H1 (cell line): ENCODE data around the gene SMAD6. TPM values are rescaled to one million over a fixed set of nuclear protein-coding genes. Genes with fewer than 3 reads are reported as not detected.

Source experiments
- CTCF ChIA-PET: fragments of 300-600 bp; sonication (Branson Sonifier 250); formaldehyde crosslinking; loops from one replicate; lab custom pipeline; 2021; ENCODE audit not compliant: partially characterized antibody; lab: Charles Lee
- POLR2A ChIA-PET: fragments of 300-600 bp; sonication (Branson Sonifier 250); formaldehyde crosslinking; loops from one replicate; lab custom pipeline; 2021; ENCODE audit warnings: inconsistent platforms; ENCODE audit not compliant: partially characterized antibody; lab: Charles Lee
- DNase-seq, 2 experiments: peaks; one replicate each; pipeline versions ENCODE4 v3.0.0 to v3.0.0-alpha.2; 2010 to 2022; ENCODE audit warnings: low spot score in 2 of 2, low read depth in 1 of 2, mixed read lengths in 1 of 2
- FAIRE-seq: peaks from 2 replicates; lab custom pipeline; 2011; peaks lifted over from hg19 to GRCh38; lab: Jason Lieb, UNC
- H2AFZ ChIP-seq: 2 replicates; pipeline ENCODE4 v1.8.1; 2012; ENCODE audit warnings: low read length, inconsistent platforms
- H2AK5ac ChIP-seq: 2 replicates; pipeline ENCODE4 v1.6.1; 2013; ENCODE audit warnings: low read depth, low read length
- H2BK120ac ChIP-seq: replicated peaks from 2 replicates; pipeline ENCODE3; 2013; ENCODE audit warnings: low read depth, low read length, inconsistent platforms
- H2BK12ac ChIP-seq: 2 replicates; pipeline ENCODE4 v1.6.1; 2013; ENCODE audit warnings: low read depth, low read length
- H2BK15ac ChIP-seq: 2 replicates; pipeline ENCODE4 v1.6.1; 2013; ENCODE audit warnings: low read length
- H2BK20ac ChIP-seq: 2 replicates; pipeline ENCODE4 v1.6.1; 2013; ENCODE audit warnings: low read length
- H2BK5ac ChIP-seq: 2 replicates; pipeline ENCODE4 v1.6.1; 2013; ENCODE audit warnings: low read depth, low read length
- H3K14ac ChIP-seq: 2 replicates; pipeline ENCODE4 v1.6.1; 2013; ENCODE audit warnings: inconsistent platforms; ENCODE audit not compliant: insufficient read length
- H3K18ac ChIP-seq: 2 replicates; pipeline ENCODE4 v1.6.1; 2013; ENCODE audit warnings: low read length; ENCODE audit errors: extremely low read depth
- H3K23ac ChIP-seq: 2 replicates; pipeline ENCODE4 v1.6.1; 2013; ENCODE audit warnings: inconsistent platforms; ENCODE audit not compliant: insufficient read length
- H3K23me2 ChIP-seq: 2 replicates; pipeline ENCODE4 v1.6.1; 2013; ENCODE audit warnings: low read depth, low read length
- H3K27ac ChIP-seq: 2 replicates; pipeline ENCODE4 v1.6.1; 2011; ENCODE audit warnings: low read depth, low read length, inconsistent platforms
- H3K27me3 ChIP-seq, 4 experiments: replicated peaks in 1 of 4; 1 replicate in 1 of 4; 2 replicates in 3 of 4; pipeline versions ENCODE4 v1.6.1 to v1.8.1; 2011 to 2013; ENCODE audit warnings: low read length in 3 of 4, mild to moderate bottlenecking in 3 of 4, inconsistent platforms in 2 of 4, mixed read lengths in 2 of 4, moderate library complexity in 1 of 4; ENCODE audit not compliant: control insufficient read depth in 3 of 4, insufficient read depth in 3 of 4; ENCODE audit errors: extremely low read depth in 1 of 4
- H3K36me3 ChIP-seq, 4 experiments: 2 replicates each; pipeline versions ENCODE4 v1.6.1 to v1.8.1; 2011 to 2013; ENCODE audit warnings: mild to moderate bottlenecking in 4 of 4, low read length in 3 of 4, moderate library complexity in 2 of 4, control low read depth in 1 of 4, inconsistent platforms in 1 of 4; ENCODE audit not compliant: insufficient read depth in 4 of 4, control insufficient read depth in 2 of 4
- H3K4ac ChIP-seq: replicated peaks from 2 replicates; pipeline ENCODE3; 2013; ENCODE audit warnings: low read length, low read depth, mixed read lengths, inconsistent platforms; ENCODE audit not compliant: insufficient read length
- H3K4me1 ChIP-seq, 4 experiments: replicated peaks in 1 of 4; 1 replicate in 1 of 4; 2 replicates in 3 of 4; pipeline versions ENCODE4 v1.6.1 to v1.8.1; 2011 to 2013; ENCODE audit warnings: low read length in 3 of 4, inconsistent platforms in 2 of 4, mixed read lengths in 1 of 4; ENCODE audit not compliant: insufficient read depth in 4 of 4, control insufficient read depth in 3 of 4
- H3K4me2 ChIP-seq, 2 experiments: 2 replicates each; pipeline versions ENCODE4 v1.6.1 to v1.8.1; 2011 to 2013; ENCODE audit warnings: low read depth in 2 of 2, low read length in 2 of 2, control low read depth in 1 of 2, inconsistent platforms in 1 of 2, mild to moderate bottlenecking in 1 of 2; ENCODE audit not compliant: insufficient read depth in 1 of 2
- H3K4me3 ChIP-seq, 4 experiments: fragments of 200-600, 300-600 bp in 1 of 4; sonication (generic), shearing (Covaris generic), sonication (Bioruptor Twin) in 1 of 4; 2 replicates each; pipeline versions ENCODE4 v1.5.1 to v1.8.1; 2011 to 2016; ENCODE audit warnings: low read length in 4 of 4, low read depth in 3 of 4, control low read depth in 2 of 4, inconsistent platforms in 2 of 4, mild to moderate bottlenecking in 2 of 4, mixed read lengths in 1 of 4, moderate library complexity in 1 of 4; ENCODE audit not compliant: insufficient read depth in 2 of 4; ENCODE audit errors: extremely low read depth in 1 of 4
- H3K56ac ChIP-seq: replicated peaks from 2 replicates; pipeline ENCODE3; 2013; ENCODE audit warnings: low read depth, mild to moderate bottlenecking, mixed read lengths, low read length, inconsistent platforms; ENCODE audit not compliant: insufficient read length
- H3K79me1 ChIP-seq: 2 replicates; pipeline ENCODE4 v1.6.1; 2013; ENCODE audit warnings: low read depth, low read length, control low read depth
- H3K79me2 ChIP-seq, 2 experiments: 2 replicates each; pipeline versions ENCODE4 v1.6.1 to v1.8.1; 2012 to 2013; ENCODE audit warnings: low read length in 2 of 2, mild to moderate bottlenecking in 2 of 2, inconsistent platforms in 1 of 2; ENCODE audit not compliant: insufficient read depth in 2 of 2, control insufficient read depth in 1 of 2
- H3K9ac ChIP-seq, 4 experiments: replicated peaks in 1 of 4; 1 replicate in 1 of 4; 2 replicates in 3 of 4; pipeline versions ENCODE4 v1.6.1 to v1.8.1; 2011 to 2013; ENCODE audit warnings: low read depth in 3 of 4, low read length in 3 of 4, control low read depth in 2 of 4, mild to moderate bottlenecking in 2 of 4, moderate library complexity in 2 of 4, inconsistent platforms in 1 of 4; ENCODE audit errors: extremely low read depth in 1 of 4
- H3K9me3 ChIP-seq, 2 experiments: 2 replicates each; pipeline versions ENCODE4 v1.6.1 to v1.8.1; 2012 to 2013; ENCODE audit warnings: mild to moderate bottlenecking in 2 of 2, moderate library complexity in 2 of 2, control low read depth in 1 of 2, inconsistent platforms in 1 of 2, low read depth in 1 of 2, low read length in 1 of 2, mixed read lengths in 1 of 2; ENCODE audit not compliant: insufficient read depth in 2 of 2
- H4K20me1 ChIP-seq, 2 experiments: replicated peaks in 1 of 2; 2 replicates each; pipeline versions ENCODE3 to v1.8.1; 2011 to 2013; ENCODE audit warnings: inconsistent platforms in 2 of 2, low read length in 2 of 2, mild to moderate bottlenecking in 1 of 2; ENCODE audit not compliant: insufficient read depth in 2 of 2, control insufficient read depth in 1 of 2
- H4K5ac ChIP-seq: 2 replicates; pipeline ENCODE4 v1.6.1; 2013; ENCODE audit warnings: low read length, low read depth, mixed read lengths, inconsistent platforms; ENCODE audit not compliant: insufficient read length
- H4K8ac ChIP-seq: 2 replicates; pipeline ENCODE4 v1.8.0; 2013; ENCODE audit warnings: mild to moderate bottlenecking, moderate library complexity, low read length, inconsistent platforms; ENCODE audit not compliant: insufficient read depth; ENCODE audit errors: extremely low read depth
- H4K91ac ChIP-seq: replicated peaks from 2 replicates; pipeline ENCODE3; 2013; ENCODE audit warnings: low read length, mixed read lengths, inconsistent platforms; ENCODE audit not compliant: insufficient read length
- BCL11A ChIP-seq, 2 experiments: IDR thresholded peaks; one replicate each; pipeline ENCODE4 v1.6.1; 2011; ENCODE audit warnings: low read depth in 2 of 2, low read length in 2 of 2, mild to moderate bottlenecking in 2 of 2
- CBX8 ChIP-seq: fragments of 300-800, 300-1000 bp; sonication (generic); IDR thresholded peaks from 2 replicates; pipeline ENCODE4 v1.7.1; 2016; ENCODE audit warnings: low read depth, low read length, borderline replicate concordance
- GABPA ChIP-seq: IDR thresholded peaks from 2 replicates; pipeline ENCODE4 v1.6.1; 2011; ENCODE audit warnings: mild to moderate bottlenecking, low read length, moderate library complexity, borderline replicate concordance; ENCODE audit not compliant: insufficient read depth
- JUND ChIP-seq: IDR thresholded peaks from 2 replicates; pipeline ENCODE4 v1.6.1; 2011; ENCODE audit warnings: mild to moderate bottlenecking, improper control_type of control experiment, low read length
- KDM1A ChIP-seq: fragments of 200-600, 300-600 bp; sonication (generic); IDR thresholded peaks from 2 replicates; pipeline ENCODE4 v1.7.1; 2016; ENCODE audit warnings: mild to moderate bottlenecking, low read length, borderline replicate concordance
- MAFK ChIP-seq: IDR thresholded peaks from 2 replicates; pipeline ENCODE4 v1.6.1; 2012; ENCODE audit warnings: low read depth, mild to moderate bottlenecking, improper control_type of control experiment, low read length
- NANOG ChIP-seq: IDR thresholded peaks from 2 replicates; pipeline ENCODE4 v1.6.1; 2011; ENCODE audit warnings: low read length, low read depth, mild to moderate bottlenecking, inconsistent platforms; ENCODE audit not compliant: insufficient read depth, poor library complexity, severe bottlenecking
- PHF8 ChIP-seq: fragments of 200-600 bp; sonication (generic); conservative IDR thresholded peaks from 2 replicates; pipeline ENCODE4 v1.7.1; 2012; ENCODE audit warnings: low read depth, mild to moderate bottlenecking, inconsistent platforms, low read length, moderate library complexity
- RXRA ChIP-seq: IDR thresholded peaks from 2 replicates; pipeline ENCODE4 v1.6.1; 2011; ENCODE audit warnings: low read depth, mild to moderate bottlenecking, low read length, moderate library complexity; ENCODE audit not compliant: insufficient read depth
- TCF12 ChIP-seq: IDR thresholded peaks from 2 replicates; pipeline ENCODE4 v1.6.1; 2011; ENCODE audit warnings: low read depth, mild to moderate bottlenecking, low read length
- WGBS, 2 experiments: shearing (Covaris generic) in 1 of 2; methylation state at CpG; one replicate each; pipeline versions ENCODE4 v1.1.6 to v1.1.7; 2013 to 2015; ENCODE audit warnings: low lambda C conversion rate in 2 of 2, mixed read lengths in 2 of 2, inconsistent platforms in 1 of 2, low coverage in 1 of 2, missing lambda C conversion rate in 1 of 2; ENCODE audit not compliant: insufficient replicate concordance in 2 of 2, insufficient coverage in 1 of 2, insufficient read length in 1 of 2; ENCODE audit errors: extremely low coverage in 1 of 2, missing lambda C conversion rate in 1 of 2; 5-methylcytosine and 5-hydroxymethylcytosine counted together
- polyA plus RNA-seq, 7 experiments: library from polyadenylated mRNA; depleted of rRNA in 3 of 7; stranded (reverse) in 5 of 7; unstranded in 2 of 7; fragments of >200 nt in 5 of 7; fragments of 200-250 nt in 2 of 7; gene quantifications; 1 replicate in 5 of 7; 2 replicates in 1 of 7; 4 replicates in 1 of 7; pipeline versions ENCODE4 v1.2.1 to v1.2.3, GENCODE V29; 2011 to 2013; ENCODE audit warnings: missing spikeins in 2 of 7, mixed read lengths in 2 of 7
- total RNA-seq: library from RNA; stranded (reverse); fragmentation: NEBNext Ultra II Directional; extraction: Animal tissue kit (Norgen Biotek cat#: 25700); gene quantifications from 2 replicates; pipeline ENCODE4 v1.2.1, GENCODE V29; 2021
- TF ChIP-seq, protein P1 (sequence below): IDR thresholded peaks from 2 replicates; pipeline ENCODE4 v1.6.1; 2011; ENCODE audit warnings: low read length, improper control_type of control experiment
- TF ChIP-seq, protein P2 (sequence below): IDR thresholded peaks from 2 replicates; pipeline ENCODE4 v1.6.1; 2012; ENCODE audit warnings: inconsistent platforms

SMAD6 gene
- total and polyA plus RNA-seq, 2 of the 8 experiments (the other 6 are each of a cell fraction or from before 2014, with no cell fraction given), result 1.8 to 7.0 TPM

DNA sequence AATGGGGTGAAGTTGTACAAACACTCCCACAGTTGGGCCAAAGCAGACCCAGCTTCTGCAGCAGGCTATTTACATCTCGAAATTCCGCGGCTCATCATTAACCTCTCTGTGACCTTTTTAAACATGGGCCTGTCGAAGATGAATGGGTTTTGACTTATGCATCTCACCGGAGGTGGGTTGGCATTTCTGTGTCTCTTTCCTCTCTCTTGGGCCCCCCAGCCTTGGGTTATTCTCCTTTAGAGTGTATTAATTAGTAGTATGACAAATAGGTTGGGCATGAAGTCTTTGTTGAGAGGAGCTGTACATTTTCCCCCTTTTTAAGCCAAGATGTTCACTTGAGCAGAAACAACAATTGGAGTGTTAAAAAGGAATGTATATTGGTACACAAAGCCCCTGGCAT lies 9.8 kb downstream of the SMAD6 start:
- Histone ChIP-seq H3K4ac (no peak overlapping the region), H3K27me3 (no peaks in the 10 kb centered on the region), H3K23ac (no peak overlapping the region), H3K9me3 (no peaks in the 10 kb centered on the region), H2BK5ac (no peak overlapping the region), H2BK12ac (no peak overlapping the region), H3K79me2 (no peaks in the 10 kb centered on the region), H4K20me1 (no peaks in the 10 kb centered on the region), H2BK120ac (no peak overlapping the region), H4K8ac (peak overlapping the region; percentile 9; the same call in 1 of the 2 replicates), H2BK15ac (no peak overlapping the region), H2BK20ac (no peak overlapping the region), H3K36me3 (peaks cover 0 to 5% (median 0%) of the 10 kb centered on the region in 4 experiments; a peak in 2 of 8 replicates), H2AK5ac (peak overlapping the region; percentile 53; the same call in 1 of the 2 replicates), H3K4me1 (peaks cover 0 to 9% (median 7%) of the 10 kb centered on the region in 4 experiments; a peak in 6 of 7 replicates), H4K5ac (no peak overlapping the region), H4K91ac (no peak overlapping the region), H3K4me3 (no peak overlapping the region), H3K27ac (no peak overlapping the region), H3K9ac (no peak overlapping the region), H2AFZ (no peak overlapping the region), H3K4me2 (no peak overlapping the region), H3K79me1 (no peaks in the 10 kb centered on the region), H3K18ac (no peak overlapping the region), H3K56ac (no peak overlapping the region), H3K23me2 (no peaks in the 10 kb centered on the region), H3K14ac (no peak overlapping the region)
- FAIRE-seq (no peak), DNase-seq (no peak)
- ChIA-PET CTCF (interaction anchor here (1.1 to 9.8 kb wide), 9 partner anchors 10 to 192 kb away, joined by 3 to 105 read pairs (median 7); partner anchors contain the start of gene SMAD6), POLR2A (interaction anchor here (0.9 to 2.9 kb wide), 2 partner anchors 9 to 94 kb away, joined by 3 to 7 read pairs; partner anchors contain the start of gene SMAD6)
- 89% methylated on average over 5 of the region's 5 CpGs; no CpG with 5 or more reads in 1 of the 2 experiments for WGBS, 2 experiments
- TF ChIP-seq GABPA (no peak), KDM1A (no peak), RXRA (no peak), CBX8 (no peak), JUND (no peak), NANOG (no peak), TCF12 (no peak), BCL11A (IDR thresholded peaks at IDR 0.05; ENCODE audit: low read depth in 2 of 2, low read length in 2 of 2) (no peak), MAFK (no peak), PHF8 (no peak)
- TF ChIP-seq, protein P1, sequence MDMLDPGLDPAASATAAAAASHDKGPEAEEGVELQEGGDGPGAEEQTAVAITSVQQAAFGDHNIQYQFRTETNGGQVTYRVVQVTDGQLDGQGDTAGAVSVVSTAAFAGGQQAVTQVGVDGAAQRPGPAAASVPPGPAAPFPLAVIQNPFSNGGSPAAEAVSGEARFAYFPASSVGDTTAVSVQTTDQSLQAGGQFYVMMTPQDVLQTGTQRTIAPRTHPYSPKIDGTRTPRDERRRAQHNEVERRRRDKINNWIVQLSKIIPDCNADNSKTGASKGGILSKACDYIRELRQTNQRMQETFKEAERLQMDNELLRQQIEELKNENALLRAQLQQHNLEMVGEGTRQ, result no peak
- TF ChIP-seq, protein P2, sequence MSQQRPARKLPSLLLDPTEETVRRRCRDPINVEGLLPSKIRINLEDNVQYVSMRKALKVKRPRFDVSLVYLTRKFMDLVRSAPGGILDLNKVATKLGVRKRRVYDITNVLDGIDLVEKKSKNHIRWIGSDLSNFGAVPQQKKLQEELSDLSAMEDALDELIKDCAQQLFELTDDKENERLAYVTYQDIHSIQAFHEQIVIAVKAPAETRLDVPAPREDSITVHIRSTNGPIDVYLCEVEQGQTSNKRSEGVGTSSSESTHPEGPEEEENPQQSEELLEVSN, result no peak
